Ovary (tissue), 3 donors: Measurements from ENCODE around the gene CEP112.

Source experiments
- CTCF ChIP-seq, 3 donors: fragments of 450-650 bp in 2 of 3; fragments of 200-600 bp in 1 of 3; IDR thresholded peaks; one replicate each; pipeline versions ENCODE4 v1.5.1 to v1.8.0; 2016 to 2022; ENCODE audit warnings: antibody characterized with exemption in 3 of 3, mild to moderate bottlenecking in 1 of 3
- EP300 ChIP-seq: sonication (generic); formaldehyde crosslinking; IDR thresholded peaks from one replicate; pipeline ENCODE4 v1.6.1; 2017; ENCODE audit warnings: antibody characterized with exemption
- POLR2A ChIP-seq: fragments of 450-650 bp; IDR thresholded peaks from one replicate; pipeline ENCODE4 v1.6.1; 2017; ENCODE audit warnings: antibody characterized with exemption, mild to moderate bottlenecking, moderate library complexity
- donor health status: DM: no; HTN: no; CAD: no.

- TF ChIP-seq POLR2A = no peak
- no peak for TF ChIP-seq CTCF (IDR thresholded peaks at IDR 0.05)
- no peak for TF ChIP-seq EP300
Observed at GRCh38 chr17:65851965-65852736, 339.8 kb downstream of the CEP112 start.
